HL-60/S4 (cell line): ENCODE measurements around the gene ANKRD42.

Experiments
- in situ Hi-C: fragments of 300-500 bp; cut with MboI; formaldehyde crosslinking; loops from 2 replicates; pipeline ENCODE4 v1.14.3; 2022; ENCODE audit warnings: low sequenced_read_pairs

ANKRD42 gene

GRCh38 chr11:83285771-83286528 lies 92.4 kb downstream of the ANKRD42 start, which contains the start of gene CCDC90B:
TSS of gene CCDC90B (minus strand) at chr11:83286367. CDS start at chr11:83285972, 395 bp downstream.
- in situ Hi-C loops, result no loop called here

- in situ Hi-C loops, result no loop called here
Observed at GRCh38 chr11:83287631-83288030, 94.1 kb downstream of the ANKRD42 start.

GRCh38 chr11:83292709-83293456 lies 99.4 kb downstream of the ANKRD42 start:
- in situ Hi-C loops, result no loop called here

- in situ Hi-C loops, result no loop called here
Observed at GRCh38 chr11:83293457-83293774, 99.9 kb downstream of the ANKRD42 start.

- in situ Hi-C loops, result no loop called here
Observed at GRCh38 chr11:83294208-83294607, 100.7 kb downstream of the ANKRD42 start.
